HepG2 (cell line): ENCODE results near the gene NCOA4. TPM values are rescaled to one million over a fixed set of nuclear protein-coding genes. Genes with fewer than 3 reads are reported as not detected.

Source experiments
- AHR ChIP-seq: IDR thresholded peaks from 2 replicates; pipeline ENCODE4 v1.6.1; 2018; ENCODE audit warnings: missing genetic modification reagents, missing compliant biosample characterization
- ATF1 ChIP-seq: IDR thresholded peaks from 2 replicates; pipeline ENCODE4 v1.6.1; 2016; ENCODE audit warnings: mild to moderate bottlenecking, control low read depth
- FOXK1 ChIP-seq: sonication (generic); formaldehyde crosslinking; IDR thresholded peaks from 2 replicates; pipeline ENCODE4 v1.4.0; 2020; ENCODE audit warnings: low read depth, missing genetic modification reagents, borderline replicate concordance
- FOXM1 ChIP-seq: sonication (generic); formaldehyde crosslinking; IDR thresholded peaks from 2 replicates; pipeline ENCODE4 v1.5.0; 2020; ENCODE audit warnings: missing genetic modification reagents
- HOXA7 ChIP-seq: sonication (generic); formaldehyde crosslinking; IDR thresholded peaks from 2 replicates; pipeline ENCODE4 v1.8.1; 2022; ENCODE audit warnings: mild to moderate bottlenecking, missing genetic modification reagents, moderate library complexity
- KDM3A ChIP-seq: IDR thresholded peaks from 2 replicates; pipeline ENCODE4 v1.6.1; 2018; ENCODE audit warnings: low read depth, missing compliant biosample characterization
- MTA3 ChIP-seq: sonication (generic); formaldehyde crosslinking; IDR thresholded peaks from 2 replicates; pipeline ENCODE4 v1.4.0; 2020; ENCODE audit warnings: missing genetic modification reagents
- MXI1 ChIP-seq: IDR thresholded peaks from 3 replicates; pipeline ENCODE4 v1.6.1; 2012; ENCODE audit warnings: low read depth, low read length, inconsistent platforms, borderline replicate concordance
- RBAK ChIP-seq: sonication (generic); formaldehyde crosslinking; IDR thresholded peaks from 2 replicates; pipeline ENCODE4 v1.5.1; 2020; ENCODE audit warnings: mild to moderate bottlenecking, missing genetic modification reagents
- RFX5 ChIP-seq: IDR thresholded peaks from 2 replicates; pipeline ENCODE4 v1.6.1; 2011; ENCODE audit warnings: low read depth, low read length, improper control_type of control experiment
- SRSF1 ChIP-seq: fragments of 200-400 bp; formaldehyde crosslinking; optimal IDR thresholded peaks from 2 replicates; pipeline ENCODE3; 2017; ENCODE audit warnings: mild to moderate bottlenecking, low read depth, low read length, moderate library complexity
- ZFP36 ChIP-seq: fragments of 150-350 bp; IDR thresholded peaks from 2 replicates; pipeline ENCODE4 v1.6.1; 2018; ENCODE audit warnings: borderline replicate concordance, low read length, low read depth; ENCODE audit not compliant: partially characterized antibody
- ZNF232 ChIP-seq: sonication (generic); formaldehyde crosslinking; IDR thresholded peaks from 2 replicates; pipeline ENCODE4 v1.4.0; 2020; ENCODE audit warnings: missing genetic modification reagents, borderline replicate concordance
- ZNF235 ChIP-seq: sonication (generic); formaldehyde crosslinking; IDR thresholded peaks from 2 replicates; pipeline ENCODE4 v1.8.1; 2023; ENCODE audit warnings: mild to moderate bottlenecking, missing genetic modification reagents, borderline replicate concordance
- ZNF572 ChIP-seq: sonication (generic); formaldehyde crosslinking; IDR thresholded peaks from 2 replicates; pipeline ENCODE4 v1.5.1; 2020; ENCODE audit warnings: mild to moderate bottlenecking, missing genetic modification reagents
- ZNF577 ChIP-seq: sonication (generic); formaldehyde crosslinking; IDR thresholded peaks from 2 replicates; pipeline ENCODE4 v1.4.0; 2020; ENCODE audit warnings: mild to moderate bottlenecking, low read depth, missing genetic modification reagents, borderline replicate concordance
- ZNF782 ChIP-seq: sonication (generic); formaldehyde crosslinking; IDR thresholded peaks from 2 replicates; pipeline ENCODE4 v1.4.0; 2020; ENCODE audit warnings: missing genetic modification reagents, mild to moderate bottlenecking, borderline replicate concordance
- ZNF792 ChIP-seq: IDR thresholded peaks from 2 replicates; pipeline ENCODE4 v1.6.1; 2016
- polyA plus RNA-seq, 8 experiments: library from polyadenylated mRNA; depleted of rRNA in 3 of 8; stranded (reverse) in 7 of 8; unstranded in 1 of 8; fragments of >200 nt; fragmentation: Illumina TruSeq in 4 of 8; extraction: Trizol in 4 of 8; gene quantifications; 2 replicates each; pipeline versions ENCODE4 v1.2.1 to v1.2.3, GENCODE V29; 2011 to 2016; ENCODE audit warnings: low read depth in 4 of 8, missing spikeins in 1 of 8, mixed read lengths in 1 of 8; ENCODE audit not compliant: insufficient read depth in 1 of 8
- total RNA-seq, 5 experiments: library from RNA; depleted of rRNA; stranded (reverse); fragments of >200 nt; fragmentation: Illumina TruSeq; extraction: Trizol; gene quantifications; 2 replicates each; pipeline ENCODE4 v1.2.3, GENCODE V29; 2016; ENCODE audit warnings: low read depth in 1 of 5
- TF ChIP-seq, protein P1 (sequence below): sonication (generic); formaldehyde crosslinking; IDR thresholded peaks from 2 replicates; pipeline ENCODE4 v1.5.1; 2020; ENCODE audit warnings: mild to moderate bottlenecking, moderate library complexity, missing genetic modification reagents
- TF ChIP-seq, protein P2 (sequence below): sonication (generic); formaldehyde crosslinking; IDR thresholded peaks from 2 replicates; pipeline ENCODE4 v1.4.0; 2020; ENCODE audit warnings: mild to moderate bottlenecking, missing genetic modification reagents
- TF ChIP-seq, protein P3 (sequence below): sonication (generic); formaldehyde crosslinking; IDR thresholded peaks from 2 replicates; pipeline ENCODE4 v1.5.1; 2020; ENCODE audit warnings: mild to moderate bottlenecking, missing genetic modification reagents, moderate library complexity
- TF ChIP-seq, protein P4 (sequence below), 2 experiments: sonication (generic) in 1 of 2; formaldehyde crosslinking in 1 of 2; IDR thresholded peaks; 2 replicates each; pipeline versions ENCODE4 v1.5.1 to v1.6.1; 2011 to 2020; ENCODE audit warnings: borderline replicate concordance in 1 of 2, low read depth in 1 of 2, low read length in 1 of 2, mild to moderate bottlenecking in 1 of 2, missing genetic modification reagents in 1 of 2, moderate library complexity in 1 of 2

The NCOA4 gene
- total and polyA plus RNA-seq, 2 of the 13 experiments (the other 11 are each of a cell fraction or from before 2014, with no cell fraction given) = 306 to 400 TPM

DNA sequence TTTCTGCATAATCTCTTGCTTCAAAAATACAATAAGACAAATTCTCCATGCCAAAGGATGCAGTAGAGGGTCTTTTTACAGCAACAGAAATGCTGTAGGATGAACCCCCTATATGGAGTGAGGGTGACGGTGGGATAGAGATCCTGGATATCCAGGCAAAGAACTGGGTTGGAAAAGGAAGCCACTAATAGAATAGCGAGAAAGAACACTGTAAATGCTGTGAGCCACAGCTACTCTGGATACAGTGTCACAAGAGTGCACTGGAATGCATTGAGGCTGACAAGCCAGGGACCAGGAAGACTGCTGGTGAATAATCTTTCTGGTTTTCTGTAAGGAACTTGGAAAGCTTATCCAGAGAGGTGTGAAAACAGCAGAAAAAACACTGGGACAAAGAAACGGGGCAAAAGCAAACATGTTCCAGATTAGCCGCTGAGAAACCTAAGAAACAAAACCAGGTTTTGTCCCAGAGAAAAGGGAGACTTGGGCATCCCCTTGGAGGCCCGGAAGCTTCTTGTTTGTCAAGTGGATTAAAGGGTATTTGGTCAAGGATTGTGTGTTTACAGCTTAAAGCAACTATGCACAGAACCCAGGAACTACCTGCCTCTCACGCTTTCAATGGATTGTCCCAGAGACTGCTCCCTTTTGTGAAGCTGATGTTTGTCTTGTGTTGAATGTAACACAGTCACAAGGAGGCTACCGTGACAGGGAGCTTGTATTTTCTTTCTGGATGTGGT, 21.8 kb upstream of the NCOA4 start (continued):
- no peak for TF ChIP-seq RBAK
- peak; percentile 93 for TF ChIP-seq ZNF792
- no peak for TF ChIP-seq RFX5
- no peak for TF ChIP-seq HOXA7
- TF ChIP-seq SRSF1 = no peak
- TF ChIP-seq ZNF235 (CRISPR knock-in tag) = no peak
- TF ChIP-seq ZNF577 = no peak
- peak; percentile 78; the same call in 1 of the 2 replicates for TF ChIP-seq ZNF232 (CRISPR knock-in tag)
- TF ChIP-seq, protein P1, sequence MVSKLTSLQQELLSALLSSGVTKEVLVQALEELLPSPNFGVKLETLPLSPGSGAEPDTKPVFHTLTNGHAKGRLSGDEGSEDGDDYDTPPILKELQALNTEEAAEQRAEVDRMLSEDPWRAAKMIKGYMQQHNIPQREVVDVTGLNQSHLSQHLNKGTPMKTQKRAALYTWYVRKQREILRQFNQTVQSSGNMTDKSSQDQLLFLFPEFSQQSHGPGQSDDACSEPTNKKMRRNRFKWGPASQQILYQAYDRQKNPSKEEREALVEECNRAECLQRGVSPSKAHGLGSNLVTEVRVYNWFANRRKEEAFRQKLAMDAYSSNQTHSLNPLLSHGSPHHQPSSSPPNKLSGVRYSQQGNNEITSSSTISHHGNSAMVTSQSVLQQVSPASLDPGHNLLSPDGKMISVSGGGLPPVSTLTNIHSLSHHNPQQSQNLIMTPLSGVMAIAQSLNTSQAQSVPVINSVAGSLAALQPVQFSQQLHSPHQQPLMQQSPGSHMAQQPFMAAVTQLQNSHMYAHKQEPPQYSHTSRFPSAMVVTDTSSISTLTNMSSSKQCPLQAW (CRISPR knock-in tag) = no peak
- TF ChIP-seq, protein P2, sequence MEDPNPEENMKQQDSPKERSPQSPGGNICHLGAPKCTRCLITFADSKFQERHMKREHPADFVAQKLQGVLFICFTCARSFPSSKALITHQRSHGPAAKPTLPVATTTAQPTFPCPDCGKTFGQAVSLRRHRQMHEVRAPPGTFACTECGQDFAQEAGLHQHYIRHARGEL (CRISPR knock-in tag) = no peak
- TF ChIP-seq, protein P3, sequence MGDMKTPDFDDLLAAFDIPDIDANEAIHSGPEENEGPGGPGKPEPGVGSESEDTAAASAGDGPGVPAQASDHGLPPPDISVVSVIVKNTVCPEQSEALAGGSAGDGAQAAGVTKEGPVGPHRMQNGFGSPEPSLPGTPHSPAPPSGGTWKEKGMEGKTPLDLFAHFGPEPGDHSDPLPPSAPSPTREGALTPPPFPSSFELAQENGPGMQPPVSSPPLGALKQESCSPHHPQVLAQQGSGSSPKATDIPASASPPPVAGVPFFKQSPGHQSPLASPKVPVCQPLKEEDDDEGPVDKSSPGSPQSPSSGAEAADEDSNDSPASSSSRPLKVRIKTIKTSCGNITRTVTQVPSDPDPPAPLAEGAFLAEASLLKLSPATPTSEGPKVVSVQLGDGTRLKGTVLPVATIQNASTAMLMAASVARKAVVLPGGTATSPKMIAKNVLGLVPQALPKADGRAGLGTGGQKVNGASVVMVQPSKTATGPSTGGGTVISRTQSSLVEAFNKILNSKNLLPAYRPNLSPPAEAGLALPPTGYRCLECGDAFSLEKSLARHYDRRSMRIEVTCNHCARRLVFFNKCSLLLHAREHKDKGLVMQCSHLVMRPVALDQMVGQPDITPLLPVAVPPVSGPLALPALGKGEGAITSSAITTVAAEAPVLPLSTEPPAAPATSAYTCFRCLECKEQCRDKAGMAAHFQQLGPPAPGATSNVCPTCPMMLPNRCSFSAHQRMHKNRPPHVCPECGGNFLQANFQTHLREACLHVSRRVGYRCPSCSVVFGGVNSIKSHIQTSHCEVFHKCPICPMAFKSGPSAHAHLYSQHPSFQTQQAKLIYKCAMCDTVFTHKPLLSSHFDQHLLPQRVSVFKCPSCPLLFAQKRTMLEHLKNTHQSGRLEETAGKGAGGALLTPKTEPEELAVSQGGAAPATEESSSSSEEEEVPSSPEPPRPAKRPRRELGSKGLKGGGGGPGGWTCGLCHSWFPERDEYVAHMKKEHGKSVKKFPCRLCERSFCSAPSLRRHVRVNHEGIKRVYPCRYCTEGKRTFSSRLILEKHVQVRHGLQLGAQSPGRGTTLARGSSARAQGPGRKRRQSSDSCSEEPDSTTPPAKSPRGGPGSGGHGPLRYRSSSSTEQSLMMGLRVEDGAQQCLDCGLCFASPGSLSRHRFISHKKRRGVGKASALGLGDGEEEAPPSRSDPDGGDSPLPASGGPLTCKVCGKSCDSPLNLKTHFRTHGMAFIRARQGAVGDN (CRISPR knock-in tag) = no peak
- peak; percentile 87; the same call in 1 of the 2 replicates for TF ChIP-seq AHR
- no peak for TF ChIP-seq FOXM1 (CRISPR knock-in tag)
- TF ChIP-seq, protein P4, sequence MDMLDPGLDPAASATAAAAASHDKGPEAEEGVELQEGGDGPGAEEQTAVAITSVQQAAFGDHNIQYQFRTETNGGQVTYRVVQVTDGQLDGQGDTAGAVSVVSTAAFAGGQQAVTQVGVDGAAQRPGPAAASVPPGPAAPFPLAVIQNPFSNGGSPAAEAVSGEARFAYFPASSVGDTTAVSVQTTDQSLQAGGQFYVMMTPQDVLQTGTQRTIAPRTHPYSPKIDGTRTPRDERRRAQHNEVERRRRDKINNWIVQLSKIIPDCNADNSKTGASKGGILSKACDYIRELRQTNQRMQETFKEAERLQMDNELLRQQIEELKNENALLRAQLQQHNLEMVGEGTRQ (IDR thresholded peaks at IDR 0.05; ENCODE audit: low read depth, low read length) = no peak
- TF ChIP-seq, protein P4 (CRISPR knock-in tag; IDR thresholded peaks at IDR 0.05; ENCODE audit: borderline replicate concordance) = 0 out of 2 replicates have a peak, but pooled peaks have one; percentile 37
- no peak for TF ChIP-seq ZFP36
- no peak for TF ChIP-seq MTA3 (CRISPR knock-in tag)
- no peak for TF ChIP-seq ZNF572 (CRISPR knock-in tag)
- TF ChIP-seq KDM3A = peak; percentile 24; the same call in 1 of the 2 replicates
- no peak for TF ChIP-seq MXI1
- TF ChIP-seq ATF1 (CRISPR knock-in tag) = peak; percentile 36; the same call in 1 of the 2 replicates
- TF ChIP-seq FOXK1 = peak; percentile 63
- 0 out of 2 replicates have a peak, but pooled peaks have one; percentile 31 for TF ChIP-seq ZNF782
